SH-SY5Y (cell line): ENCODE measurements around the gene CMTR2.

Experiments used
- GATA2 ChIP-seq: IDR thresholded peaks from 2 replicates; pipeline ENCODE4 v1.6.1; 2011; ENCODE audit warnings: mild to moderate bottlenecking, low read depth, low read length
- GATA3 ChIP-seq: IDR thresholded peaks from 2 replicates; pipeline ENCODE4 v1.6.1; 2011; ENCODE audit warnings: low read depth, mild to moderate bottlenecking, low read length, moderate library complexity

DNA sequence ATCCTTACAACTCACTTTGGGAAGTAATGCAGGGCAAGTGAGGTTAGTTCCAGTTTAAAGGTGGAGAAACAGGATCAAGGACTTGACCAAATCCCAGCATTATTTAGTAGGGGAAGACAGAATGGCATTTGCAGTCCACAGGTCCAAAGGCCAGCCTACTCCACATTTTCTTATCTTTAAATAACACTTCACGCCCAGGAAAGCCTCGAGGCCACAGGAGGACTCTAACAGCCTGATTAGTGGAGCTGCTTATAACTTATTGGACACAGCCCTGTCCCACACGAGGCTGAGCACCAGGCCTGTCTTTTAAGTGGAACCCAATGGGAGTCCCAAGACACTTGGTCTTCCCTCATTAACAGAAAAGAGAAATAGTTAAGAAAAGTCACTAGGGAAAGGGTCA, 46.6 kb downstream of the CMTR2 start:
- TF ChIP-seq GATA2: no peak
- TF ChIP-seq GATA3: no peak
